ENCODE results near the gene EPHB1. TPM values are rescaled to one million over a fixed set of nuclear protein-coding genes. Genes with fewer than 3 reads are reported as not detected.
"Not testable (repeated sequence)": the region's sequence is repeated elsewhere in the genome, so short reads cannot be mapped to it uniquely, and the experiment has no call there.

EPHB1 gene
- polyA plus RNA-seq, 3 donors from 2014 or later, result 0.45 to 1.7 (median 0.48) TPM

- H3K4me3 Mint-ChIP-seq, result no peak overlapping the region
- no peak overlapping the region for H3K27ac Mint-ChIP-seq
These were observed 252.0 kb downstream of the EPHB1 start for GRCh38 chr3:135047061-135047460.

GRCh38 chr3:135050536-135050935, 255.5 kb downstream of the EPHB1 start:
- Mint-ChIP-seq H3K4me1 (no peaks in the 10 kb centered on the region), H3K27ac (no peak overlapping the region), H3K36me3 (no peaks in the 10 kb centered on the region), H3K4me3 (no peak overlapping the region), H3K27me3 (ENCODE audit: low read depth in 3 of 3) (peaks cover 0 to 2% (median 2%) of the 10 kb centered on the region in 3 donors), H3K9me3 (peaks cover 0 to 2% (median 0%) of the 10 kb centered on the region in 6 donors)
- no peak for DNase-seq

More at GRCh38 chr3:135047061-135047460, 252.0 kb downstream of the EPHB1 start:
- Mint-ChIP-seq H3K36me3 (no peaks in the 10 kb centered on the region), H3K27me3 (ENCODE audit: low read depth in 3 of 3) (peaks cover 0 to 3% (median 2%) of the 10 kb centered on the region in 3 donors), H3K4me1 (no peaks in the 10 kb centered on the region), H3K9me3 (peaks cover 0 to 2% (median 0%) of the 10 kb centered on the region in 6 donors)
- DNase-seq, result no peak

GRCh38 chr3:135051409-135051973, 256.4 kb downstream of the EPHB1 start:
- Mint-ChIP-seq H3K27ac (no peak overlapping the region), H3K4me3 (no peak overlapping the region), H3K36me3 (no peaks in the 10 kb centered on the region), H3K9me3 (peaks cover 0 to 5% (median 0%) of the 10 kb centered on the region in 6 donors), H3K4me1 (no peaks in the 10 kb centered on the region), H3K27me3 (ENCODE audit: low read depth in 3 of 3) (peaks cover 0 to 3% (median 2%) of the 10 kb centered on the region in 3 donors)
- DNase-seq, result no peak

- DNase-seq, result no peak
- Mint-ChIP-seq H3K27ac (no peak overlapping the region), H3K36me3 (no peaks in the 10 kb centered on the region), H3K9me3 (peaks cover 0 to 5% (median 0%) of the 10 kb centered on the region in 6 donors), H3K27me3 (ENCODE audit: low read depth in 3 of 3) (peaks cover 0 to 2% (median 1%) of the 10 kb centered on the region in 3 donors), H3K4me1 (no peaks in the 10 kb centered on the region), H3K4me3 (no peak overlapping the region)
These were observed 260.4 kb downstream of the EPHB1 start for GRCh38 chr3:135055449-135055848.

GRCh38 chr3:135056084-135056730, 261.1 kb downstream of the EPHB1 start:
- H3K4me1 Mint-ChIP-seq, result no peaks in the 10 kb centered on the region
- peaks cover 0 to 1% (median 0%) of the 10 kb centered on the region in 3 donors for H3K27me3 Mint-ChIP-seq (ENCODE audit: low read depth in 3 of 3)
- H3K9me3 Mint-ChIP-seq, result peaks cover 0 to 5% (median 0%) of the 10 kb centered on the region in 6 donors
- no peak for DNase-seq
- H3K27ac Mint-ChIP-seq, result no peak overlapping the region
- H3K4me3 Mint-ChIP-seq, result no peak overlapping the region
- H3K36me3 Mint-ChIP-seq, result no peaks in the 10 kb centered on the region

GRCh38 chr3:135056733-135057310, 261.8 kb downstream of the EPHB1 start:
- Mint-ChIP-seq H3K4me1 (no peaks in the 10 kb centered on the region), H3K4me3 (no peak overlapping the region), H3K9me3 (peaks cover 0 to 5% (median 0%) of the 10 kb centered on the region in 6 donors), H3K36me3 (no peaks in the 10 kb centered on the region), H3K27me3 (ENCODE audit: low read depth in 3 of 3) (peaks cover 0 to 1% (median 0%) of the 10 kb centered on the region in 3 donors), H3K27ac (no peak overlapping the region)
- DNase-seq, result no peak

GRCh38 chr3:135057996-135058395, 262.9 kb downstream of the EPHB1 start:
- no peaks in the 10 kb centered on the region for H3K36me3 Mint-ChIP-seq
- H3K27ac Mint-ChIP-seq, result no peak overlapping the region
- no peaks in the 10 kb centered on the region for H3K4me1 Mint-ChIP-seq
- H3K9me3 Mint-ChIP-seq, result peaks cover 0 to 8% (median 4%) of the 10 kb centered on the region in 6 donors
- peaks cover 0 to 1% (median 0%) of the 10 kb centered on the region in 3 donors for H3K27me3 Mint-ChIP-seq (ENCODE audit: low read depth in 3 of 3)
- no peak overlapping the region for H3K4me3 Mint-ChIP-seq
- no peak for DNase-seq

- Mint-ChIP-seq H3K27me3 (ENCODE audit: low read depth in 3 of 3) (peaks cover 0 to 1% (median 0%) of the 10 kb centered on the region in 3 donors), H3K9me3 (peaks cover 4 to 15% (median 8%) of the 10 kb centered on the region in 6 donors), H3K27ac (no peak overlapping the region), H3K36me3 (no peaks in the 10 kb centered on the region), H3K4me3 (no peak overlapping the region), H3K4me1 (no peaks in the 10 kb centered on the region)
- DNase-seq, result no peak
These were observed 264.5 kb downstream of the EPHB1 start for GRCh38 chr3:135059580-135059979.

- not testable (repeated sequence) for H3K27ac Mint-ChIP-seq; H3K36me3 Mint-ChIP-seq; H3K4me3 Mint-ChIP-seq; DNase-seq; H3K27me3 Mint-ChIP-seq (ENCODE audit: low read depth in 3 of 3); H3K4me1 Mint-ChIP-seq
- peaks cover 4 to 27% (median 9%) of the 10 kb centered on the region in 6 donors for H3K9me3 Mint-ChIP-seq
These were observed 272.0 kb downstream of the EPHB1 start for GRCh38 chr3:135066844-135067727.

- no peak for DNase-seq
- no peak overlapping the region for H3K4me3 Mint-ChIP-seq
- no peaks in the 10 kb centered on the region for H3K4me1 Mint-ChIP-seq
- peaks cover 0 to 4% (median 0%) of the 10 kb centered on the region in 3 donors for H3K36me3 Mint-ChIP-seq
- H3K27ac Mint-ChIP-seq, result no peak overlapping the region
- H3K27me3 Mint-ChIP-seq (ENCODE audit: low read depth in 3 of 3), result peaks cover 0 to 2% (median 2%) of the 10 kb centered on the region in 3 donors
- peaks cover 4 to 20% (median 8%) of the 10 kb centered on the region in 6 donors for H3K9me3 Mint-ChIP-seq
These were observed 273.0 kb downstream of the EPHB1 start for GRCh38 chr3:135068011-135068410.

GRCh38 chr3:135069406-135069805, 274.3 kb downstream of the EPHB1 start:
- no peak for DNase-seq
- Mint-ChIP-seq H3K27me3 (ENCODE audit: low read depth in 3 of 3) (peaks cover 0 to 2% (median 2%) of the 10 kb centered on the region in 3 donors), H3K9me3 (peaks cover 0 to 12% (median 5%) of the 10 kb centered on the region in 6 donors), H3K4me3 (no peak overlapping the region), H3K4me1 (no peaks in the 10 kb centered on the region), H3K36me3 (peaks cover 0 to 4% (median 0%) of the 10 kb centered on the region in 3 donors), H3K27ac (no peak overlapping the region)

- no peak for DNase-seq
- Mint-ChIP-seq H3K4me3 (no peak overlapping the region), H3K27me3 (ENCODE audit: low read depth in 3 of 3) (peaks cover 0 to 2% (median under 1%) of the 10 kb centered on the region in 3 donors), H3K4me1 (no peaks in the 10 kb centered on the region), H3K27ac (no peak overlapping the region), H3K9me3 (peaks cover 0 to 9% (median 6%) of the 10 kb centered on the region in 6 donors), H3K36me3 (peaks cover 0 to 4% (median 0%) of the 10 kb centered on the region in 3 donors)
These were observed 276.4 kb downstream of the EPHB1 start for GRCh38 chr3:135071483-135071882.

GRCh38 chr3:135072431-135072830, 277.4 kb downstream of the EPHB1 start:
- peaks cover 0 to 2% (median 2%) of the 10 kb centered on the region in 3 donors for H3K27me3 Mint-ChIP-seq (ENCODE audit: low read depth in 3 of 3)

More at GRCh38 chr3:135072431-135072830, 277.4 kb downstream of the EPHB1 start:
- peaks cover 0 to 4% (median 0%) of the 10 kb centered on the region in 3 donors for H3K36me3 Mint-ChIP-seq
- no peak for DNase-seq
- no peaks in the 10 kb centered on the region for H3K4me1 Mint-ChIP-seq
- H3K9me3 Mint-ChIP-seq, result peaks cover 0 to 14% (median 6%) of the 10 kb centered on the region in 6 donors
- H3K4me3 Mint-ChIP-seq, result no peak overlapping the region
- no peak overlapping the region for H3K27ac Mint-ChIP-seq

Measured in immature natural killer cell (primary cell).